Vagina (tissue), 2 donors: ENCODE results near the gene ZNF628. TPM values are rescaled to one million over a fixed set of nuclear protein-coding genes. Genes with fewer than 3 reads are reported as not detected.

Experiments
- DNase-seq, 2 donors: peaks; one replicate each; pipeline ENCODE4 v3.0.0-alpha.2; 2017; ENCODE audit errors: extremely low spot score in 2 of 2
- H3K27ac ChIP-seq: fragments of 200-600 bp; sonication (generic); one replicate; pipeline ENCODE4 v1.5.1; 2019
- H3K27me3 ChIP-seq: fragments of 200-600 bp; sonication (generic); one replicate; pipeline ENCODE4 v1.5.1; 2019
- H3K36me3 ChIP-seq, 2 donors: fragments of 200-600 bp; sonication (generic); one replicate each; pipeline ENCODE4 v1.5.1; 2017 to 2019
- H3K4me1 ChIP-seq: fragments of 200-600 bp; sonication (generic); one replicate; pipeline ENCODE4 v1.5.1; 2019
- H3K4me3 ChIP-seq, 2 donors: fragments of 200-600 bp; sonication (generic); 1 replicate in 1 of 2; 2 replicates in 1 of 2; pipeline ENCODE4 v1.5.1; 2016 to 2019
- H3K9me3 ChIP-seq: fragments of 200-600 bp; sonication (generic); one replicate; pipeline ENCODE4 v1.5.1; 2019
- POLR2A ChIP-seq, 2 donors: fragments of 450-650 bp; IDR thresholded peaks; one replicate each; pipeline ENCODE4 v1.6.1; 2017; ENCODE audit warnings: antibody characterized with exemption in 2 of 2, mild to moderate bottlenecking in 2 of 2, moderate library complexity in 2 of 2
- POLR2AphosphoS5 ChIP-seq, 2 donors: sonication (generic); formaldehyde crosslinking; IDR thresholded peaks; one replicate each; pipeline ENCODE4 v1.9.0; 2017; ENCODE audit warnings: antibody characterized with exemption in 2 of 2, mild to moderate bottlenecking in 2 of 2, low read depth in 1 of 2; ENCODE audit not compliant: insufficient read depth in 1 of 2
- intact Hi-C: fragments of 100-400 bp; cut with DNase I; formaldehyde crosslinking; loops from one replicate; pipeline ENCODE4 v1.15.1; 2023
- total RNA-seq: library from RNA; depleted of rRNA; stranded (reverse); fragments of >200 nt; gene quantifications from one replicate; pipeline ENCODE4 v1.2.3, GENCODE V29; 2016
- TF ChIP-seq, protein P1 (sequence below), 3 experiments: fragments of 450-650 bp in 2 of 3; fragments of 200-600 bp in 1 of 3; sonication (generic) in 1 of 3; IDR thresholded peaks; one replicate each; pipeline ENCODE4 v1.5.1; 2017 to 2019; ENCODE audit warnings: antibody characterized with exemption in 3 of 3, mild to moderate bottlenecking in 2 of 3, moderate library complexity in 2 of 3

Gene ZNF628
- total RNA-seq, 1 donor from 2014 or later, result 2.7 TPM

DNA sequence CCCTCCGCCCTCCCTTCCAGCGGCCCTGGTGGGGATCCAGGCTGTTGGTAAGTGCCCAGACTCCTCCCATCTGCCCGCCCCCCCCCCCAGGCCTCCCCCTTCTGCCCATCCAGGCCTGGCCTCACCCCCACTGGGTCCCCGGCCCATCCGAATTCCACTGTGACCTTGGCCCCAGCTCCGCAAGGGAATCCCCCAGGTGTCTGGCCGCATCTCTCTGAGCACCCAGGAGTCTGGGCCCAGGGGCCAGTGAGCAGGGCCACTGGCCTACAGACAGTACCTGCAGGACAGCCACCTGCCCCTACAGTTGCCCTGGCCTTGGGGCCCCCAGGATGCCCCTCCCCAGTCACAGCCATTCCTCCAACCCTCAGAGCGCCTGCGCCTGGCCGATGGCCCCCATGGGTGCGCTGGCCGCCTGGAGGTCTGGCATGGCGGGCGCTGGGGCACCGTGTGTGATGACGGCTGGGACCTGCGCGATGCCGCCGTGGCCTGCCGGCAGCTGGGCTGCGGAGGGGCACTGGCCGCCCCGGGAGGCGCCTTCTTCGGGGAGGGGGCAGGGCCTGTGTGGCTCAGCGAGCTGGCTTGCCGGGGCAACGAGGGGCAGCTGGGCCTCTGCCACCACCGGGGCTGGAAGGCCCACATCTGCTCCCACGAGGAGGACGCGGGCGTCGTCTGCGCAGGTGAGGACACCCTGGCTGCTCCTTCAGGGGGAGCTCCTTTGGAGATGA lies 12.7 kb downstream of the ZNF628 start:
- DNase-seq, result no peak
- H3K27ac ChIP-seq, result peak overlapping the region; percentile 95
- H3K36me3 ChIP-seq, result no peaks in the 10 kb centered on the region
- peak overlapping the region; percentile 24 to 30 for H3K4me3 ChIP-seq
- TF ChIP-seq POLR2AphosphoS5 (IDR thresholded peaks at IDR 0.05; ENCODE audit: insufficient read depth in 1 of 2, low read depth in 1 of 2) (peak in 1 of 2 donors; percentile 18), POLR2A (IDR thresholded peaks at IDR 0.05) (no peak)
- no peaks in the 10 kb centered on the region for H3K27me3 ChIP-seq
- intact Hi-C loops, result no loop called here
- peaks cover 81% of the 10 kb centered on the region for H3K4me1 ChIP-seq
- no peaks in the 10 kb centered on the region for H3K9me3 ChIP-seq

- intact Hi-C loops, result no loop called here
- no peaks in the 10 kb centered on the region for H3K27me3 ChIP-seq
- DNase-seq, result no peak
- no peaks in the 10 kb centered on the region for H3K36me3 ChIP-seq
- no peak overlapping the region for H3K4me3 ChIP-seq
- TF ChIP-seq, protein P1, sequence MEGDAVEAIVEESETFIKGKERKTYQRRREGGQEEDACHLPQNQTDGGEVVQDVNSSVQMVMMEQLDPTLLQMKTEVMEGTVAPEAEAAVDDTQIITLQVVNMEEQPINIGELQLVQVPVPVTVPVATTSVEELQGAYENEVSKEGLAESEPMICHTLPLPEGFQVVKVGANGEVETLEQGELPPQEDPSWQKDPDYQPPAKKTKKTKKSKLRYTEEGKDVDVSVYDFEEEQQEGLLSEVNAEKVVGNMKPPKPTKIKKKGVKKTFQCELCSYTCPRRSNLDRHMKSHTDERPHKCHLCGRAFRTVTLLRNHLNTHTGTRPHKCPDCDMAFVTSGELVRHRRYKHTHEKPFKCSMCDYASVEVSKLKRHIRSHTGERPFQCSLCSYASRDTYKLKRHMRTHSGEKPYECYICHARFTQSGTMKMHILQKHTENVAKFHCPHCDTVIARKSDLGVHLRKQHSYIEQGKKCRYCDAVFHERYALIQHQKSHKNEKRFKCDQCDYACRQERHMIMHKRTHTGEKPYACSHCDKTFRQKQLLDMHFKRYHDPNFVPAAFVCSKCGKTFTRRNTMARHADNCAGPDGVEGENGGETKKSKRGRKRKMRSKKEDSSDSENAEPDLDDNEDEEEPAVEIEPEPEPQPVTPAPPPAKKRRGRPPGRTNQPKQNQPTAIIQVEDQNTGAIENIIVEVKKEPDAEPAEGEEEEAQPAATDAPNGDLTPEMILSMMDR (IDR thresholded peaks at IDR 0.05), result no peak
- TF ChIP-seq POLR2AphosphoS5 (IDR thresholded peaks at IDR 0.05; ENCODE audit: insufficient read depth in 1 of 2, low read depth in 1 of 2) (no peak), POLR2A (IDR thresholded peaks at IDR 0.05) (no peak)
- H3K9me3 ChIP-seq, result no peaks in the 10 kb centered on the region
- H3K27ac ChIP-seq, result peak overlapping the region; percentile 95
- H3K4me1 ChIP-seq, result peaks cover 79% of the 10 kb centered on the region
Measured at GRCh38 chr19:55489711-55490477, 13.5 kb downstream of the ZNF628 start.

- Histone ChIP-seq H3K4me1 (peaks cover 76% of the 10 kb centered on the region), H3K27me3 (no peaks in the 10 kb centered on the region), H3K4me3 (no peak overlapping the region), H3K27ac (peak overlapping the region; percentile 95), H3K36me3 (no peaks in the 10 kb centered on the region), H3K9me3 (no peaks in the 10 kb centered on the region)
- TF ChIP-seq POLR2AphosphoS5 (IDR thresholded peaks at IDR 0.05; ENCODE audit: insufficient read depth in 1 of 2, low read depth in 1 of 2) (no peak), POLR2A (IDR thresholded peaks at IDR 0.05) (no peak)
- TF ChIP-seq, protein P1 (IDR thresholded peaks at IDR 0.05), result no peak
- no peak for DNase-seq
- intact Hi-C loops, result no loop called here
Measured at GRCh38 chr19:55490478-55491432, 14.3 kb downstream of the ZNF628 start.

DNA sequence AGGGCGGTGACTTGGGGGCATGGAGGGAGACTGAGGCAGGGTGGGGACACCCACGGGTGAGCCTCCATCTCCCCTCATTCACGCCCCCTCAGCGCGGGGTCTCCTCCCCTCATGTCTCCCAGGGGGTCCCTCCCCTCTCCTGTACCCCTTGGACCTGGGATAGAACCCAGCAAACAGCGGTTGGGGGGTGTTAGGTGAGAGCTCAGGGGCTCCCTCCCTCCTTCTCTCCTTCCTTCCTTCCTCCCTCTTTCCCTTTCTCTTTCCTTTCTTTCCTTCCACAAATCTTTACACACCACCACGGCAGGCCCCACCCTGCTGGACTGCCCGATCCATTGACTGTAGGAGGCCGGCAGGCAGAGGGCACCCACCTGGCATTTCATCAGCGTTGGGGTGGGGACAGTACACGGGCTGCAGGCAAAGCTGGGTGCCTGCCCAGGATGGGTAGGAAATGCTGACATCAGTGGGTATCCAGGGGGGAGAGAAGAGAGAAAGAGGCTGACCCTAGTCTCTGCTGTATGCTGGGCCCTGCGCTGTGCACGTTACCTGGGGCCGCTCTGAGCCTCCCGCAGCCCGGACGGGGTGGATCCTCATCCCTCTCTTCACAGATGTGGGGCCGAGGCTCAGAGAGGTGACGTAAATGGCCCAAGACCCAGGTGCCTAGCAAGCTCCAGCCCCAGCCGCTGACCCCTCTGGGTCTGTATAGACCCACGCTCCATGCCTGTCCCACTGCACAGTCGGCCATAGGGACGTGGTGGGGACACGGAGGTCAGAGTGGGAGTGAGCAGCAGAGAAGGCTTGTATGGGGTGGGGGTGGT lies 15.3 kb downstream of the ZNF628 start:
- Histone ChIP-seq H3K4me1 (peaks cover 67% of the 10 kb centered on the region), H3K27me3 (no peaks in the 10 kb centered on the region), H3K4me3 (no peak overlapping the region), H3K36me3 (no peaks in the 10 kb centered on the region), H3K27ac (peak overlapping the region; percentile 95), H3K9me3 (no peaks in the 10 kb centered on the region)
- no peak for DNase-seq
- intact Hi-C loops, result no loop called here
- TF ChIP-seq, protein P1 (IDR thresholded peaks at IDR 0.05), result no peak
- TF ChIP-seq POLR2AphosphoS5 (IDR thresholded peaks at IDR 0.05; ENCODE audit: insufficient read depth in 1 of 2, low read depth in 1 of 2) (peak in 1 of 2 donors; percentile 11), POLR2A (IDR thresholded peaks at IDR 0.05) (no peak)
